ENCODE data around the gene SMARCAD1. TPM values are rescaled to one million over a fixed set of nuclear protein-coding genes. Genes with fewer than 3 reads are reported as not detected.

SMARCAD1 gene
- total RNA-seq, 1 donor from 2014 or later = 27.2 TPM

- DNase-seq (ENCODE audit: low read depth in 2 of 2) = no peak
Observed at GRCh38 chr4:94226763-94227162, 19.1 kb downstream of the SMARCAD1 start.

GRCh38 chr4:94228493-94229216 lies 21.0 kb downstream of the SMARCAD1 start:
- no peak for DNase-seq (ENCODE audit: low read depth in 2 of 2)

- no peak for DNase-seq (ENCODE audit: low read depth in 2 of 2)
Observed at GRCh38 chr4:94232519-94232918, 24.9 kb downstream of the SMARCAD1 start.

GRCh38 chr4:94235825-94236224 lies 28.2 kb downstream of the SMARCAD1 start:
- DNase-seq (ENCODE audit: low read depth in 2 of 2) = no peak

GRCh38 chr4:94237271-94237670 lies 29.6 kb downstream of the SMARCAD1 start:
- no peak for DNase-seq (ENCODE audit: low read depth in 2 of 2)

GRCh38 chr4:94238160-94238559 lies 30.5 kb downstream of the SMARCAD1 start:
- DNase-seq (ENCODE audit: low read depth in 2 of 2) = no peak

- no peak for DNase-seq (ENCODE audit: low read depth in 2 of 2)
Observed at GRCh38 chr4:94240384-94240783, 32.7 kb downstream of the SMARCAD1 start.

- DNase-seq (ENCODE audit: low read depth in 2 of 2) = no peak
Observed at GRCh38 chr4:94244087-94244828, 36.6 kb downstream of the SMARCAD1 start.

GRCh38 chr4:94244829-94245185 lies 37.1 kb downstream of the SMARCAD1 start:
- DNase-seq (ENCODE audit: low read depth in 2 of 2) = no peak

GRCh38 chr4:94251094-94251493 lies 43.4 kb downstream of the SMARCAD1 start:
- DNase-seq (ENCODE audit: low read depth in 2 of 2) = no peak

GRCh38 chr4:94253036-94253435 lies 45.4 kb downstream of the SMARCAD1 start:
- peak in 1 of 2 donors; percentile 1 for DNase-seq (ENCODE audit: low read depth in 2 of 2)

GRCh38 chr4:94256144-94256783 lies 48.6 kb downstream of the SMARCAD1 start:
- DNase-seq (ENCODE audit: low read depth in 2 of 2) = no peak

- DNase-seq (ENCODE audit: low read depth in 2 of 2) = peak; percentile 3 to 28
Observed at GRCh38 chr4:94256828-94257227, 49.2 kb downstream of the SMARCAD1 start.

GRCh38 chr4:94262163-94263016 lies 54.7 kb downstream of the SMARCAD1 start:
- DNase-seq (ENCODE audit: low read depth in 2 of 2) = peak in 1 of 2 donors; percentile 54

GRCh38 chr4:94267037-94267436 lies 59.4 kb downstream of the SMARCAD1 start:
- no peak for DNase-seq (ENCODE audit: low read depth in 2 of 2)

- DNase-seq (ENCODE audit: low read depth in 2 of 2) = no peak
Observed at GRCh38 chr4:94271248-94271647, 63.6 kb downstream of the SMARCAD1 start.

- DNase-seq (ENCODE audit: low read depth in 2 of 2) = no peak
Observed at GRCh38 chr4:94274912-94275311, 67.2 kb downstream of the SMARCAD1 start.

GRCh38 chr4:94276204-94276603 lies 68.5 kb downstream of the SMARCAD1 start:
- DNase-seq (ENCODE audit: low read depth in 2 of 2) = no peak

- no peak for DNase-seq (ENCODE audit: low read depth in 2 of 2)
Observed at GRCh38 chr4:94277534-94277933, 69.9 kb downstream of the SMARCAD1 start.

GRCh38 chr4:94278781-94279180 lies 71.1 kb downstream of the SMARCAD1 start:
- no peak for DNase-seq (ENCODE audit: low read depth in 2 of 2)

- no peak for DNase-seq (ENCODE audit: low read depth in 2 of 2)
Observed at GRCh38 chr4:94284889-94285288, 77.2 kb downstream of the SMARCAD1 start.

- DNase-seq (ENCODE audit: low read depth in 2 of 2) = peak; percentile 43 to 61
Observed at GRCh38 chr4:94285666-94286065, 78.0 kb downstream of the SMARCAD1 start.
